ENCODE results near the gene BABAM1. TPM values are rescaled to one million over a fixed set of nuclear protein-coding genes. Genes with fewer than 3 reads are reported as not detected.
A peak's percentile ranks its signal among the peaks of the same experiment; 100 is the strongest.

The BABAM1 gene
- total and polyA plus RNA-seq, 10 of the 15 experiments (the other 5 are each of a cell fraction or from before 2014, with no cell fraction given) = 11.9 to 154 (median 103) TPM

DNA sequence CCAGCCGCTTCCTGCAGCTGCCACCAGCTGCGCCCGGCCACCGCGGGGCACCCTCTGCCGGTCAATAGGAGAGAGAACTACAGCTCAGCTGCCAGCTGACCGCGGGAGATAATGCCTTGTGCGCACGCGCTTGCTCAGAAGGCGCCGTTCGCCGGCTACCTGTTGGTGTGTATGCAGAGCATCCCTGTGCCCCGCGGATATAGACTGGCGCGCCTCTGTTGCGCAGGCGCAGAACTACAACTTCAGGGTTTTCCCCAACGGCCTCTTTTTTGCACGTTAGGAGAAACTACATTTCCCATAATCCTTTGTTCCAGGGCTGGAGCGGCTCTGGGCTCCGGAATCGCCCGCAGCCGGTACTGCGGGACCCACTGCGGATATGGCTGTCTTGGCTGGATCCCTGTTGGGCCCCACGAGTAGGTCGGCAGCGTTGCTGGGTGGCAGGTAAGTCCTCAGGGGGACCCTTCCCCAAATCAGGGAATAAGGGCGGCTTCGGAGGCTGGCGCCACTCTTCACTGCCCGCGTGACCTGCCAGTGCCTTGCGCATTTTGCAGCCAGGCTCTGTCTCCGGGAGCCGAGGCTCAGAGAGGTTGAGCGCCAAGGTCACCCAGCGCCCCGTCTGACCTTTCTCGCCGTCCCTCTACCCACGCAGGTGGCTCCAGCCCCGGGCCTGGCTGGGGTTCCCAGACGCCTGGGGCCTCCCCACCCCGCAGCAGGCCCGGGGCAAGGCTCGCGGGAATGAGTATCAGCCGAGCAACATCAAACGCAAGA is 38.5 kb downstream of the BABAM1 start, which contains the start of gene MRPL34 (continued):
- TF ChIP-seq IRF4 (IDR thresholded peaks at IDR 0.05; ENCODE audit: low read depth, low read length) (0 out of 2 replicates have a peak, but pooled peaks have one; percentile 16), WRNIP1 (IDR thresholded peaks at IDR 0.05; ENCODE audit: borderline replicate concordance, low read depth, low read length) (no peak), EGR1 (IDR thresholded peaks at IDR 0.05; ENCODE audit: borderline replicate concordance in 1 of 2, low read depth in 2 of 2, low read length in 2 of 2) (peak in 1 of 2 experiments; percentile 52; a peak in 1 of 3 replicates), MYB (IDR thresholded peaks at IDR 0.05; ENCODE audit: borderline replicate concordance, low read depth, low read length) (peak; percentile 59; the same call in 1 of the 2 replicates), MTA2 (IDR thresholded peaks at IDR 0.05; ENCODE audit: low read depth) (peak; percentile 34; the same call in 1 of the 2 replicates), TCF3 (IDR thresholded peaks at IDR 0.05; ENCODE audit: borderline replicate concordance, insufficient read depth, low read depth, low read length) (peak; percentile 100), MXI1 (IDR thresholded peaks at IDR 0.05; ENCODE audit: low read depth, low read length) (peak; percentile 52), IKZF2 (IDR thresholded peaks at IDR 0.05) (no peak; a peak in 1 of 4 replicates), HCFC1 (IDR thresholded peaks at IDR 0.05; ENCODE audit: low read length) (peak; percentile 80), CBFB (IDR thresholded peaks at IDR 0.05; ENCODE audit: low read depth) (no peak), CBX5 (IDR thresholded peaks at IDR 0.05; ENCODE audit: low read depth) (no peak), EED (IDR thresholded peaks at IDR 0.05; ENCODE audit: low read depth) (0 out of 2 replicates have a peak, but pooled peaks have one; percentile 57), RELA (IDR thresholded peaks at IDR 0.05; ENCODE audit: borderline replicate concordance, partially characterized antibody) (peak; percentile 43), SREBF1 (IDR thresholded peaks at IDR 0.05; ENCODE audit: low read length) (0 out of 2 replicates have a peak, but pooled peaks have one; percentile 19), MEF2B (IDR thresholded peaks at IDR 0.05; ENCODE audit: partially characterized antibody, poor library complexity, severe bottlenecking) (no peak), BMI1 (IDR thresholded peaks at IDR 0.05; ENCODE audit: borderline replicate concordance) (no peak), SMARCA5 (IDR thresholded peaks at IDR 0.05) (peak; percentile 90), STAT3 (IDR thresholded peaks at IDR 0.05; ENCODE audit: low read depth, low read length) (no peak), ZNF274 (IDR thresholded peaks at IDR 0.05; ENCODE audit: insufficient read depth, insufficient read length) (no peak), ZNF622 (IDR thresholded peaks at IDR 0.05) (no peak), ZBED1 (IDR thresholded peaks at IDR 0.05; ENCODE audit: borderline replicate concordance) (no peak), LARP7 (IDR thresholded peaks at IDR 0.05) (no peak; the same call in none of the 2 replicates), JUND (IDR thresholded peaks at IDR 0.05; ENCODE audit: low read depth, low read length) (no peak), DPF2 (IDR thresholded peaks at IDR 0.05) (peak; percentile 67), FOXM1 (IDR thresholded peaks at IDR 0.05; ENCODE audit: low read depth, low read length) (no peak)
- TF ChIP-seq, protein P1, sequence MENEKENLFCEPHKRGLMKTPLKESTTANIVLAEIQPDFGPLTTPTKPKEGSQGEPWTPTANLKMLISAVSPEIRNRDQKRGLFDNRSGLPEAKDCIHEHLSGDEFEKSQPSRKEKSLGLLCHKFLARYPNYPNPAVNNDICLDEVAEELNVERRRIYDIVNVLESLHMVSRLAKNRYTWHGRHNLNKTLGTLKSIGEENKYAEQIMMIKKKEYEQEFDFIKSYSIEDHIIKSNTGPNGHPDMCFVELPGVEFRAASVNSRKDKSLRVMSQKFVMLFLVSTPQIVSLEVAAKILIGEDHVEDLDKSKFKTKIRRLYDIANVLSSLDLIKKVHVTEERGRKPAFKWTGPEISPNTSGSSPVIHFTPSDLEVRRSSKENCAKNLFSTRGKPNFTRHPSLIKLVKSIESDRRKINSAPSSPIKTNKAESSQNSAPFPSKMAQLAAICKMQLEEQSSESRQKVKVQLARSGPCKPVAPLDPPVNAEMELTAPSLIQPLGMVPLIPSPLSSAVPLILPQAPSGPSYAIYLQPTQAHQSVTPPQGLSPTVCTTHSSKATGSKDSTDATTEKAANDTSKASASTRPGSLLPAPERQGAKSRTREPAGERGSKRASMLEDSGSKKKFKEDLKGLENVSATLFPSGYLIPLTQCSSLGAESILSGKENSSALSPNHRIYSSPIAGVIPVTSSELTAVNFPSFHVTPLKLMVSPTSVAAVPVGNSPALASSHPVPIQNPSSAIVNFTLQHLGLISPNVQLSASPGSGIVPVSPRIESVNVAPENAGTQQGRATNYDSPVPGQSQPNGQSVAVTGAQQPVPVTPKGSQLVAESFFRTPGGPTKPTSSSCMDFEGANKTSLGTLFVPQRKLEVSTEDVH (IDR thresholded peaks at IDR 0.05; ENCODE audit: low read depth, partially characterized antibody) = no peak
- TF ChIP-seq, protein P2, sequence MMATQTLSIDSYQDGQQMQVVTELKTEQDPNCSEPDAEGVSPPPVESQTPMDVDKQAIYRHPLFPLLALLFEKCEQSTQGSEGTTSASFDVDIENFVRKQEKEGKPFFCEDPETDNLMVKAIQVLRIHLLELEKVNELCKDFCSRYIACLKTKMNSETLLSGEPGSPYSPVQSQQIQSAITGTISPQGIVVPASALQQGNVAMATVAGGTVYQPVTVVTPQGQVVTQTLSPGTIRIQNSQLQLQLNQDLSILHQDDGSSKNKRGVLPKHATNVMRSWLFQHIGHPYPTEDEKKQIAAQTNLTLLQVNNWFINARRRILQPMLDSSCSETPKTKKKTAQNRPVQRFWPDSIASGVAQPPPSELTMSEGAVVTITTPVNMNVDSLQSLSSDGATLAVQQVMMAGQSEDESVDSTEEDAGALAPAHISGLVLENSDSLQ (IDR thresholded peaks at IDR 0.05) = peak; percentile 84
- TF ChIP-seq, protein P3, sequence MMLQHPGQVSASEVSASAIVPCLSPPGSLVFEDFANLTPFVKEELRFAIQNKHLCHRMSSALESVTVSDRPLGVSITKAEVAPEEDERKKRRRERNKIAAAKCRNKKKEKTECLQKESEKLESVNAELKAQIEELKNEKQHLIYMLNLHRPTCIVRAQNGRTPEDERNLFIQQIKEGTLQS (IDR thresholded peaks at IDR 0.05; ENCODE audit: borderline replicate concordance, extremely low read depth, low read depth, low read length) = 0 out of 2 replicates have a peak, but pooled peaks have one; percentile 31

Measured in GM12878 (cell line).